OCI-LY1 (cell line): ENCODE measurements around the gene PTPDC1.
"Not testable (repeated sequence)": the region's sequence is repeated elsewhere in the genome, so short reads cannot be mapped to it uniquely, and the experiment has no call there.

Source experiments
- H2AFZ ChIP-seq: fragments of 200-600 bp; sonication (generic), shearing (Covaris generic); 2 replicates; pipeline ENCODE4 v1.6.0; 2014; ENCODE audit warnings: antibody characterized with exemption, mild to moderate bottlenecking, low read length
- H3F3A ChIP-seq: fragments of 200-600 bp; sonication (generic), shearing (Covaris generic); 2 replicates; pipeline ENCODE4 v1.6.0; 2014; ENCODE audit warnings: mild to moderate bottlenecking, antibody characterized with exemption, low read length, moderate library complexity; ENCODE audit not compliant: insufficient read depth
- H3K27ac ChIP-seq: fragments of 200-600 bp; sonication (generic); 2 replicates; pipeline ENCODE4 v1.5.1; 2014; ENCODE audit warnings: low read length, mixed run types, mild to moderate bottlenecking, low read depth; ENCODE audit not compliant: poor library complexity, severe bottlenecking
- H3K27me3 ChIP-seq: fragments of 200-600 bp; sonication (generic); 2 replicates; pipeline ENCODE4 v1.6.0; 2014; ENCODE audit warnings: antibody characterized with exemption, mild to moderate bottlenecking, low read length, moderate library complexity; ENCODE audit not compliant: insufficient read depth
- H3K36me3 ChIP-seq: fragments of 200-600 bp; sonication (generic); 2 replicates; pipeline ENCODE4 v1.6.1; 2014; ENCODE audit warnings: mild to moderate bottlenecking, antibody characterized with exemption, low read length, moderate library complexity, mixed read lengths; ENCODE audit not compliant: insufficient read depth
- H3K4me1 ChIP-seq: fragments of 200-600 bp; sonication (generic); 2 replicates; pipeline ENCODE4 v1.5.1; 2014; ENCODE audit warnings: mild to moderate bottlenecking, low read length, moderate library complexity; ENCODE audit not compliant: insufficient read depth, severe bottlenecking
- H3K4me2 ChIP-seq: fragments of 200-600 bp; sonication (generic), shearing (Covaris generic); 2 replicates; pipeline ENCODE4 v1.6.1; 2014; ENCODE audit warnings: low read length
- H3K4me3 ChIP-seq: fragments of 200-600 bp; sonication (generic); 2 replicates; pipeline ENCODE4 v1.5.1; 2014; ENCODE audit warnings: low read length, low read depth, mild to moderate bottlenecking, mixed read lengths; ENCODE audit not compliant: poor library complexity, severe bottlenecking
- H3K79me2 ChIP-seq: fragments of 200-600 bp; shearing (Covaris generic); 2 replicates; pipeline ENCODE4 v1.6.1; 2016; ENCODE audit warnings: mixed run types, low read length, mixed read lengths; ENCODE audit not compliant: insufficient read depth
- H3K9ac ChIP-seq: fragments of 200-600 bp; sonication (generic), shearing (Covaris generic); 2 replicates; pipeline ENCODE4 v1.6.1; 2014; ENCODE audit warnings: mild to moderate bottlenecking, low read length, mixed read lengths
- H3K9me2 ChIP-seq: fragments of 200-600 bp; sonication (generic), shearing (Covaris generic); 2 replicates; pipeline ENCODE4 v1.6.1; 2014; ENCODE audit warnings: low read depth, mild to moderate bottlenecking, low read length, mixed read lengths
- H3K9me3 ChIP-seq: fragments of 200-600 bp; shearing (Covaris generic); 2 replicates; pipeline ENCODE4 v1.6.1; 2014; ENCODE audit warnings: low read length, mixed read lengths
- H4K20me1 ChIP-seq: fragments of 200-600 bp; sonication (generic), shearing (Covaris generic); 2 replicates; pipeline ENCODE4 v1.6.0; 2016; ENCODE audit warnings: mild to moderate bottlenecking, low read length; ENCODE audit not compliant: insufficient read depth
- EZH2 ChIP-seq: fragments of 200-600 bp; sonication (generic), shearing (Covaris generic); IDR thresholded peaks from 2 replicates; pipeline ENCODE4 v1.8.0; 2017; ENCODE audit warnings: borderline replicate concordance, mixed run types, mild to moderate bottlenecking, antibody characterized with exemption, low read length, moderate library complexity, mixed read lengths
- TF ChIP-seq, protein P1 (sequence below): fragments of 200-600 bp; sonication (generic), shearing (Covaris generic); IDR thresholded peaks from 2 replicates; pipeline ENCODE4 v1.5.1; 2017; ENCODE audit warnings: mild to moderate bottlenecking, antibody characterized with exemption, low read length, moderate library complexity, mixed read lengths

PTPDC1 gene

DNA sequence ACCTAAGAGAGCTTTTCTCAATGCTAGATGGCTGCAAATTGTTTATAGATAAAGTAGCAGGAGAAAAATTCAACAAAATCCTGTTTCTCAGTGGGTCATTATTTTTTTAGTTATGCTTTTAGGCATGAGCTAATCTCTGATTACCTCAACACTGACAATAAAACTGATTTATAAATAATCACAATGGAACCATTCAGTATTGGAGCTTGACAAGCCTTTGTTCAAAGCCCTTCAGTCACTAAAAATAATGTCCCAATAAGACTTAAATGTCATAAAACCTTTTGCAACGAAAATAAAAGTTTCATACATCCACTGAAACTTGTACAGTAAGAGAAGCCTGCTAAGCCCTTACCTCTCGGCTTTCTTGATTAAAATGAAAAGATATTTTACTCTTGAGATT is 27.2 kb downstream of the PTPDC1 start:
- no peak overlapping the region for H3K4me2 ChIP-seq
- H3K4me1 ChIP-seq: no peaks in the 10 kb centered on the region
- H3F3A ChIP-seq: no peaks in the 10 kb centered on the region

GRCh38 chr9:94112716-94113465 is 28.6 kb downstream of the PTPDC1 start:
- H3K79me2 ChIP-seq: no peaks in the 10 kb centered on the region
- TF ChIP-seq EZH2: no peak
- TF ChIP-seq, protein P1, sequence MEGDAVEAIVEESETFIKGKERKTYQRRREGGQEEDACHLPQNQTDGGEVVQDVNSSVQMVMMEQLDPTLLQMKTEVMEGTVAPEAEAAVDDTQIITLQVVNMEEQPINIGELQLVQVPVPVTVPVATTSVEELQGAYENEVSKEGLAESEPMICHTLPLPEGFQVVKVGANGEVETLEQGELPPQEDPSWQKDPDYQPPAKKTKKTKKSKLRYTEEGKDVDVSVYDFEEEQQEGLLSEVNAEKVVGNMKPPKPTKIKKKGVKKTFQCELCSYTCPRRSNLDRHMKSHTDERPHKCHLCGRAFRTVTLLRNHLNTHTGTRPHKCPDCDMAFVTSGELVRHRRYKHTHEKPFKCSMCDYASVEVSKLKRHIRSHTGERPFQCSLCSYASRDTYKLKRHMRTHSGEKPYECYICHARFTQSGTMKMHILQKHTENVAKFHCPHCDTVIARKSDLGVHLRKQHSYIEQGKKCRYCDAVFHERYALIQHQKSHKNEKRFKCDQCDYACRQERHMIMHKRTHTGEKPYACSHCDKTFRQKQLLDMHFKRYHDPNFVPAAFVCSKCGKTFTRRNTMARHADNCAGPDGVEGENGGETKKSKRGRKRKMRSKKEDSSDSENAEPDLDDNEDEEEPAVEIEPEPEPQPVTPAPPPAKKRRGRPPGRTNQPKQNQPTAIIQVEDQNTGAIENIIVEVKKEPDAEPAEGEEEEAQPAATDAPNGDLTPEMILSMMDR: no peak
- H3K4me1 ChIP-seq: no peaks in the 10 kb centered on the region
- no peak overlapping the region for H3K4me3 ChIP-seq
- no peaks in the 10 kb centered on the region for H4K20me1 ChIP-seq
- no peak overlapping the region for H3K27ac ChIP-seq
- no peak overlapping the region for H2AFZ ChIP-seq
- no peaks in the 10 kb centered on the region for H3K27me3 ChIP-seq
- H3K9me2 ChIP-seq: no peaks in the 10 kb centered on the region
- no peaks in the 10 kb centered on the region for H3K36me3 ChIP-seq
- H3K9me3 ChIP-seq: no peaks in the 10 kb centered on the region
- H3K9ac ChIP-seq: no peak overlapping the region
- H3K4me2 ChIP-seq: no peak overlapping the region
- no peaks in the 10 kb centered on the region for H3F3A ChIP-seq

More for the DNA sequence above, 27.2 kb downstream of the PTPDC1 start:
- H4K20me1 ChIP-seq: no peaks in the 10 kb centered on the region
- H3K79me2 ChIP-seq: no peaks in the 10 kb centered on the region
- TF ChIP-seq EZH2: no peak
- TF ChIP-seq, protein P1: no peak
- H3K4me3 ChIP-seq: no peak overlapping the region
- H3K9me2 ChIP-seq: no peaks in the 10 kb centered on the region
- no peaks in the 10 kb centered on the region for H3K9me3 ChIP-seq
- no peaks in the 10 kb centered on the region for H3K36me3 ChIP-seq
- no peak overlapping the region for H3K9ac ChIP-seq
- H2AFZ ChIP-seq: no peak overlapping the region
- H3K27me3 ChIP-seq: no peaks in the 10 kb centered on the region
- H3K27ac ChIP-seq: no peak overlapping the region

DNA sequence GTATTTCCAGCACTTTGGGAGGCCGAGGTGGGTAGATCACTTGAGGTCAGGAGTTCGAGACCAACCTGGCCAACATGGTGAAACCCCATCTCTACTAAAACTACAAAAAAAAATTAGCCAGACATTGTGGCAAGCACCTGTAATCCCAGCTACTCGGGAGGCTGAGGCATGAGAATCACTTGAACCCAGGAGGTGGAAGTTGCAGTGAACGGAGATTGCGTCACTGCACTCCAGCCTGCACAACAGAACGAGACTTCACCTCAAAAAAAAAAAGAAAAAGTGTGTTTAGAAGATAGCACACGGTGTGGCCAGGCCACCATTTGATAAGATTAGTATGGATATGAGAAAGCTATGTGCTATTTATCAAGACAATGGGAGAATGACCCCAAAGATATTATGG is 35.8 kb downstream of the PTPDC1 start:
- H3K9me2 ChIP-seq, H3K9ac ChIP-seq, H3K36me3 ChIP-seq, H3F3A ChIP-seq, H2AFZ ChIP-seq, H4K20me1 ChIP-seq, H3K4me2 ChIP-seq, H3K9me3 ChIP-seq, H3K27me3 ChIP-seq, H3K27ac ChIP-seq, H3K79me2 ChIP-seq, H3K4me3 ChIP-seq, H3K4me1 ChIP-seq: not testable (repeated sequence)

DNA sequence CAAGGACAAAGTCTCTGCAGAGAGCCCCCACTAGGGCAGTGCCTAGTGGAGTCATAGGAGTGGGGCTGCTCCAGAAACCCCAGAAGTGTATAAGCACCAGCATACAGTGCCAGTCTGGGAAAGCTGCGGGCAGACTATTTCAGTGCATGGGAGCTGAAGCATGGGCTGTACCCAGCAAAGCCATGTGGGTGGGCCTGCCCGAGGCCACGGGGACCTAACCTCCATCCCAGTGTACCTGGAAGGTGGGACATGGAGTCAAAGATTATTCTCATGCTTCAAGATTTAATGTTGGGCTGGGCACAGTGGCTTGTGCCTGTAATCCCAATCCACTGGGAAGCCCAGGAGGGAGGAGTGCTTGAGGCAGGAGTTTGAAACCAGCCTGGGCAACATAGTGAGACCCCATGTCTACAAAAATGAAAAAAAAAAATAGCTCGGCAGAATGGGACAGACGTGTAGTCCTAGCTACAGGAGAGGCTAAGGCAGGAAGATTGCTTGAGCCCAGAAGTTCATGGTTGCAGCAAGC is 36.7 kb downstream of the PTPDC1 start:
- H3K27me3 ChIP-seq: no peaks in the 10 kb centered on the region
- TF ChIP-seq, protein P1: no peak
- TF ChIP-seq EZH2: no peak
- no peak overlapping the region for H3K9ac ChIP-seq

More for the DNA sequence above, 36.7 kb downstream of the PTPDC1 start:
- H3K79me2 ChIP-seq: no peaks in the 10 kb centered on the region
- H3K4me3 ChIP-seq: no peak overlapping the region
- no peaks in the 10 kb centered on the region for H3K36me3 ChIP-seq
- H3K4me2 ChIP-seq: no peak overlapping the region
- H3K9me3 ChIP-seq: 0 out of 2 replicates have a peak, but pooled peaks cover 2% of the 10 kb centered on the region
- no peaks in the 10 kb centered on the region for H3K9me2 ChIP-seq
- H3K4me1 ChIP-seq: no peaks in the 10 kb centered on the region
- H4K20me1 ChIP-seq: no peaks in the 10 kb centered on the region
- no peak overlapping the region for H2AFZ ChIP-seq
- H3K27ac ChIP-seq: no peak overlapping the region
- no peaks in the 10 kb centered on the region for H3F3A ChIP-seq
